HFF-Myc (cell line): ENCODE measurements around the gene RAB30.

ENCODE experiments used
- DNase-seq: peaks from one replicate; pipeline ENCODE4 v3.0.0-alpha.2; 2011; ENCODE audit warnings: low read depth; ENCODE audit errors: extremely low read depth
- H3K4me3 ChIP-seq: replicated peaks from 2 replicates; pipeline ENCODE4 v1.5.1; 2011; ENCODE audit warnings: low read depth, mild to moderate bottlenecking, control low read depth, low read length
- TF ChIP-seq, protein P1 (sequence below): IDR thresholded peaks from 2 replicates; pipeline ENCODE4 v1.5.1; 2012; ENCODE audit warnings: mild to moderate bottlenecking, low read depth, low read length, control low read depth; ENCODE audit errors: missing control alignments

The RAB30 gene

GRCh38 chr11:82980947-82981346 lies 90.8 kb downstream of the RAB30 start:
- TF ChIP-seq, protein P1, sequence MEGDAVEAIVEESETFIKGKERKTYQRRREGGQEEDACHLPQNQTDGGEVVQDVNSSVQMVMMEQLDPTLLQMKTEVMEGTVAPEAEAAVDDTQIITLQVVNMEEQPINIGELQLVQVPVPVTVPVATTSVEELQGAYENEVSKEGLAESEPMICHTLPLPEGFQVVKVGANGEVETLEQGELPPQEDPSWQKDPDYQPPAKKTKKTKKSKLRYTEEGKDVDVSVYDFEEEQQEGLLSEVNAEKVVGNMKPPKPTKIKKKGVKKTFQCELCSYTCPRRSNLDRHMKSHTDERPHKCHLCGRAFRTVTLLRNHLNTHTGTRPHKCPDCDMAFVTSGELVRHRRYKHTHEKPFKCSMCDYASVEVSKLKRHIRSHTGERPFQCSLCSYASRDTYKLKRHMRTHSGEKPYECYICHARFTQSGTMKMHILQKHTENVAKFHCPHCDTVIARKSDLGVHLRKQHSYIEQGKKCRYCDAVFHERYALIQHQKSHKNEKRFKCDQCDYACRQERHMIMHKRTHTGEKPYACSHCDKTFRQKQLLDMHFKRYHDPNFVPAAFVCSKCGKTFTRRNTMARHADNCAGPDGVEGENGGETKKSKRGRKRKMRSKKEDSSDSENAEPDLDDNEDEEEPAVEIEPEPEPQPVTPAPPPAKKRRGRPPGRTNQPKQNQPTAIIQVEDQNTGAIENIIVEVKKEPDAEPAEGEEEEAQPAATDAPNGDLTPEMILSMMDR = no peak
- H3K4me3 ChIP-seq = no peak overlapping the region
- no peak for DNase-seq

DNA sequence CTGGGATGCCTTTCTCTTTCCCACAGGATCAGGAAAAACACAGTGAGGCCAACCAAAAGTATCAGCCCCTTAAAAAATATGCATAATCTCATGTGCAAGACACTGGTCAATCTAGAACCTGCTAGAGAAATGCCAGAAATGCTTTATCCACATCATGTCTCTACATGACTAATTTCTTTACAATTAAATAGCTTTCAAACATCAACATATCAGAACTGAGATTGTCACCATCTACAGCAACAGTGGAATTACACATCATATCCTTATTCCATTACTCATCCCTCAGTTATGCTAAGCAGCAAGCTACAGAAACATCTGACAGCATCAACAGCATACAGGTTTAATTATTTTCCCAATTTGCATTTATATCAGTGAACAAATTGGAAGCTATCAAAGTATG lies 91.4 kb downstream of the RAB30 start:
- TF ChIP-seq, protein P1 = no peak
- peak; percentile 39 for DNase-seq
- no peak overlapping the region for H3K4me3 ChIP-seq

- DNase-seq = no peak
- TF ChIP-seq, protein P1 = no peak
- no peak overlapping the region for H3K4me3 ChIP-seq
Observed at GRCh38 chr11:82979824-82980223, 91.9 kb downstream of the RAB30 start.

DNA sequence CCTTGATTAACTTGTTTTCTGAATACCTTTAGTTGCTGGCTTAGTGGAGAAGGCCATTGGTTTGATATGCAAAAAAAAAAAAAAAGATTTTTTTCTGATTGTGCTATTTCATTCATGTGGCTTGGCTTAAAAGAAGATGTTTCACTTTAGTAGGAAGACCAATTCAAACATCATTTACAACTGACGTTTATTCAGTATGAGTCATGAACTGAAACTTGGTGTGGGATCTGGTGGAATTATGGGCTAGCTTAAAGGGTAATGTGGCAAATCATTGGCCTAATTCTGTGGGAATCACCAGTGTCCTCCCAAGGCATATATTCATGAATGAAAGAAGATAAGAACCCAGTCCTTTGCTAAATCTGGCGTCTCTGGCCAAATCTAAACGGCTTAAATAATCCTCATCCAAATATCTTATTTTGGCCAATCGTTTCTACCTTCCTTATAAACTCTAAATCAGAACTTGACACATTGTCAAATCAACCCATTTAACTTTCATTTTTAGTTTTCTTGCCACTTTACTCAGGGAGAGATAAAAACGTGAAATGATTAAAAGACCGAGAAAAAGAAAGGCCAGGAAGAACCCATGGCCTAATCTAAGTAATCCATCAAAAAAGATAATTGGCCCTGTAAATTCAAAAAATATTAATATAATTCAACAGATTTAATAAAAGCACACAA lies 93.1 kb downstream of the RAB30 start:
- peak; percentile 39 for DNase-seq
- H3K4me3 ChIP-seq = no peak overlapping the region
- TF ChIP-seq, protein P1 = no peak

DNA sequence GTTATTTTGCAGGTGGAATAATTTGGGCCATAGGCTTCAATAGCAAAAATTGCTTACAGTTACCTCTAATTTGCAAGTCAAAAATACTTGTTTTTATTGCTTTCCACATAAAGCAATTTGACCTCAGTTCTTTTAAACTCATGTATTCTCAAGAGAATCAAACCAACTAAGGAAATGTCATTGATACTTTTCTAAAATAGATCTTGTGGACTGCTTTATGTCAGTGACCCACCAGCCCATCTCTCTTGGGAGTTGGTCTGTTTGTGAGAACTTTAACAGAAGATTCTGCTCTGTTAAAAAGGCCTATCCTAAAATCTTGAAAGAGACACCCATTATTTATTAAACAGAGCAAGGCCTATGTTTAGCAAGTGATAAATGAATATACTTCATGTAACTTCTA lies 94.9 kb downstream of the RAB30 start:
- no peak overlapping the region for H3K4me3 ChIP-seq
- TF ChIP-seq, protein P1 = no peak
- DNase-seq = no peak

- no peak for DNase-seq
- no peak overlapping the region for H3K4me3 ChIP-seq
- TF ChIP-seq, protein P1 = no peak
Observed at GRCh38 chr11:82975882-82976281, 95.8 kb downstream of the RAB30 start.

DNA sequence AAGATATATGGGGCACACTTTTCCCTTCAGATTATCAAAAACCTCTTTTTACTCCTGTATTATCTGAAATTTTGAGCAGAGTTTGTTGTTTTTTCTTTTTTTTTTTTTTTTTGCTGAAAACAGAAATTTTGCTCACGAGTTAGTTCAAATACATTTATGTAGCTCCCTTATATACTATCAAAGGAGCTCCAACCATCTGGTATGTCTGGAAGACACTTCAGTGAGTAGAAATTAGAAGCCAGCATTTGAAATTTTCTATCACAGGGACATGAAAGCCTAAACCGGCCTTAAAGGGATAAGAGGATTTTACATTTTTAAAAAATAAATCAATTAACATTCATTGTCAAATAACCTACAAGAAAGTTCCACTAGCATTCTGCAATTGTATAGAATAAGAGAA lies 96.8 kb downstream of the RAB30 start:
- TF ChIP-seq, protein P1 = no peak
- no peak for DNase-seq
- no peak overlapping the region for H3K4me3 ChIP-seq
